HG02642 (cell line): Measurements from ENCODE around the gene SERHL2.
"Not testable (repeated sequence)": the region's sequence is repeated elsewhere in the genome, so short reads cannot be mapped to it uniquely, and the experiment has no call there.

ENCODE experiments used
- ATAC-seq: cut with Tn5 transposase; IDR thresholded peaks from one replicate; pipeline ENCODE4 v1.9.1; 2021; ENCODE audit warnings: mild to moderate bottlenecking; ENCODE audit not compliant: unreplicated experiment, poor library complexity

SERHL2 gene

GRCh38 chr22:42553475-42554361 lies at the start of gene SERHL2:
TSS of gene SERHL2 (plus strand) at chr22:42553956. CDS start at chr22:42554021, 65 bp downstream.
- ATAC-seq, result peak; percentile 59

DNA sequence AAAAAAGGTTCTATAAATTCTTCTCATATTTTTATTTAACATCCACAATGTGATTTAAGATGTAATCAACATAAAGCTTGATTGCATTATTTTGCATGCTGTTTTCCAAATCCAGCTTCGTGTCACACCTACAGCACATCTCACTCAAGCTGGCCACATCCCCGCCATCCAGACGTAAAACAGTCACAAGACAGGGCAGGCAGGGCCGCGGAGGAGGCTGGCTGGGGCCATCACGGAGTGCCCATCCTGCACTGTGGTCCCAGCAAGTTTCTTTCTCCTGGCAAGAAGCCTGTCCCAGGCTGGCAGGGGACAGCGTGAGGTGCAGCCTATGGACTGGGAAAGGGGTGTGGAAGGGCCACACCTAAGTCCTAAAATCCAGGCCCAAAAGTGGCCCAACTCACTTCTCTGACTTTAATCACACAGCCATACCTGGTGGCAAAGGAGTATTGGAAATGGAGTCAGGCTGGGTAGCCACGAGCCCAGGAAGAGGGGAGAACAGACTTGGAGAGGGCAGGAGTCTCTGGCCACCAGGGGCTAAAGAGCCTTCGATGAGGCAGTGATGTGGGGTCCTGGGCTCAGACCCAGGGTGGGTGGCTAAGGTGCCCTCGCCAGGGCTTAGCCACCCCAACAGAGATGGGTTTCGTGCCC lies 45.3 kb upstream of the SERHL2 start:
- not testable (repeated sequence) for ATAC-seq

- ATAC-seq, result not testable (repeated sequence)
These were observed 44.8 kb upstream of the SERHL2 start for GRCh38 chr22:42508975-42509364.

- ATAC-seq, result no peak
These were observed 44.2 kb upstream of the SERHL2 start for GRCh38 chr22:42509548-42509947.

- ATAC-seq, result no peak
These were observed 42.3 kb upstream of the SERHL2 start for GRCh38 chr22:42511401-42511891.

- not testable (repeated sequence) for ATAC-seq
These were observed 41.3 kb upstream of the SERHL2 start for GRCh38 chr22:42512273-42512990.

DNA sequence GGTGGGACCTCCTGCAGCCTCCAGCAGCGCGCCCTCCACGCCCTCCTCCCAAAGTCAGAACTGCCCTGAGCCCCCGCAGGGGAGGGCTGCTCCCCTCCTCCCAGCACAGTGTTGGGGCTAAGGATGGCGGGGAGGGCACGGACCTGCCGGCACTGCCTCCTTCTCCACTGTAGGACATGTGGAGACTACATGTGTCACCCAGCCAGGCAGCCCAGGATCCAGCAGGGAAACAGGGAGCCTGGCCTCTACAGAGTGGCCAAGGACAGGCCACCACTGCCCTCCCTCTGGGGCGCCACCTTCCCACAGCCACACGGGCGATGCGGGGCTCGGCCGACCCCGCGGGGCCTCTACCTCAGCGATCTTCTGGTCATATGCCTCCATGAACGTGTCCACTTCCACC lies 39.4 kb upstream of the SERHL2 start:
- not testable (repeated sequence) for ATAC-seq

DNA sequence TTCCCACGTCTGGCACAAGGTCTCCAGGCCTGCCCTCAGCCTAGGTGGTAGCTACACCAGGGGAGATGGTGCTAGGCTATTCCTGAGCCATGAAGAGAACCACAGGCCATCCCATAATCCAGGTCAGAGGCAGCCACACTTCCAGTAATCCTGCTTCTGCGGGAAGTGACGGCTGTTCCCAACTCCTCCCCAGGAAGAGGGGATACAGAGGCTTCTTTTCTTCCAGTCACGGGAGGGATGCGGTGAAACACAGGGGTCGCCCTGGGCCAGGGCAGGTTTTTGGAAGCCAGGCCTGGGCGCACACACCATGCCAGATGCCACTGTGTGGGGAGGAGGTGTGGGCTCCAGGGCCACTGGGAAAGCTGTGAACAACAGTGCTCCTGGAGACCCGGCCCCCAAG lies 38.5 kb upstream of the SERHL2 start:
- not testable (repeated sequence) for ATAC-seq

DNA sequence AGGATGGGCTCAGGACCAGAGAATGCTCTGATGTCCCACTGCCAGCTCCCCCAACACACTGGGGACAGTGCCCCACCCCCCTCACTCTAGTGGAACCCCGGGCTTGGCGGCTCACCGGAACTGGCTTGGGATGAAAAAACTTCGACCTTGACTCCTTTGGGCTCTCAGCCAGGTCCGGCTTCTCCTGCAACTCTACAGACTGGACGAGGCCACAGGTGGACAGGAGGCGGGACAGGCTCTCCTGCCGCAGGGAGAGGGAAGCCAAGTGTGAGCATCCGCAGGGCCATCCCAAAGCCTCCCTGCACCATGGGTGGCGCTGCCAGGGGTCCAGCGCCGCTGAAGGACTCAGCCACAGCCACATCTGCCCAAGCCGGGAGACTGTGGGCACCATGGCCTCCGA lies 37.9 kb upstream of the SERHL2 start:
- no peak for ATAC-seq

DNA sequence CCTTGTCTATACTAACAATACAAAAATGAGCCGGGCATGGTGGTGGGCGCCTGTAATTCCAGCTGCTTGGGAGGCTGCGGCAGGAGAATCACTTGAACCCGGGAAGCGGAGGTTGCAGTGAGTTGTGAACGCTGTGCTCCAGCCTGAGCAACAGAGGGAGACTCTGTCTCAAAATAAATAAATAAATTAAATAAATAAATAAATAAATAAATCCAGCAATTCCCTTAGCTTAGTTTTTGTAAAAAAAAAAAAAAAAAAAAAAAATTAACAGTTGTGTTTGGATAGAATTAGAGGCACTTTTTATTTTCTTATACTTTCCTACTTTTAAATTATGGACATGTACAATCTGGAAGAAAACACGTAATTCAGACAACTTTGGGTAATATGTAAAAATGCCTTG lies 36.7 kb upstream of the SERHL2 start:
- not testable (repeated sequence) for ATAC-seq

DNA sequence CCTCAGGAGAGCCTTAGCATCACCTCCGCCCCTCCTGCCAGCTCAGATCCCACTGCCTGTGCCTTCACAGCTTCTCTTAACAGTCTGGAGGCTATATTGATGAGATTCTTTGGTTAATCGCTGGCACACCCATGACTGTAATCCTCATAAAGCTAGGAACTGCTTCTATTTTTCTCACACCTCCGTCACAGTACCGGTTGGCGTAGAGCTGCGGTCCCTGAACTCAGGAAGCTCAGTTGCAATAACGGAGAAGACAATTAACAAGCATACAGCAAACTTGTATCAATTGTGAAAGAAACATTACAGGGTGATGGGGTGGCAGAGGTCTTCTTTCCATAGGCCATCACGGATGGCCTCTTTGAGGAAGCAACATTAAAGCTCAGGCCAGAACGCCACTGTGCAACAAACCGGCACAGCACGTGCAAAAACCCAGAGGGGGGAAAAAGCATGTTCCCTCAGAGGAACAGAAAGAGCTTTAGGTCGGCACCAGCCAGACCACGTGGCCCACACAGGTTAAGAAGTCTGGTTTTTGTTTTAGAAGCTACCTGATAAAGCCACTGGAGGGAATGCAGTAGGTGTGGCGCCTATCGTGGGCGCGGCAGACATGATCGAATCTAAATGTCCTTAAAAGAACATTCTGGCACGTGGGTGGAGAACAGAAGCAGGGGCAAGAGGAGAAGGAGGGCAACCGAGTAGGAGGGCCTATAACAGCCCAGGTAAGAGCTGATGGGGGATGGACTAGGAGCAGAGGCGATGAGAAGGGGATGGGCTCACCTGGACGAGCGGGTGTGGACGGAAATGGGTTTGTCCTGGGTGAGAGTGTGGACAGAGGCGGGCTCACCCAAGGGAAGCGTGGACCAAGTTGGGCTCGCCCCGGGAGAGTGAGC lies 34.9 kb upstream of the SERHL2 start:
- ATAC-seq, result peak; percentile 20

DNA sequence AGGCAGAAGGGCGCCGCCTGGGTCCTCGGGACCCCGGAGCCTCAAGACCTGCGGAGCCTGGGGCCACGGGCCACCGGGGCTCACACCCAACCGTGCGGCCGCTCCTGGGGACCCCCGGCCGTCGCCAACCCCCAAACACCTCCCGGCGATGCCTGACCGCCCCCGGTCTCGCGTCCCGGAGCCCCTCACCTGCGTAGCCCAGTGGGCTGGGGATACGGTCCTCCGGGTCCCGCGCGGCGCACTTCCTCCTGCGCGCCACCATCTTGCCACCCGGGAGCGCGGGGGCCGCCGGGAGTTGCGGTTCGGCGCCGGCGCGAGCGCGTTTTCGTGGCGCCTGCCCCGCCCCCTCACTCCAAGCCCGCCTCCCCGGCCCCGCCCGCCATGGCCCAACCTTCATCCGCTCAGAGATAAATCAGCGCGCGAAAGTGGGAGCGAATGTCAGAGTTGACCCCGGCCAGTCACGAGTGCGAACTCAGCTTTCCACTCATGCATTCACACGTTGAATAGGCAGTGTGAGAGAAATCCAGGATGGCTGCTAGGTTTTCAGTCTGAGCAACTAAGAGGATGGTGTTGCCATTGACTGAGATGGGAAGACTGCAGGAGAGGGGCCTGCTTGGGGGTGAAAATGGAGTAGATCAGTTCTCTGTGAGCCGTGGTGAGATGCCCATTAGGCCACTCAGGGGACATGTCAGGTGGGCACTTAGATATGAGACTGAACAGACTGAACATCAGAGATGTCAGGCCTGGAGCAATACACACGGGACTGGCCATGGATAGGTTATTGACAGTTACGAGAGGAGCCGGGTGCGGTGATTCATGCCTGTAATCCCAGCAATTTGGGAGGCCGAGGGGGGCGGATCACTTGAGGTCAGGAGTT lies 34.0 kb upstream of the SERHL2 start, which contains the start of gene RRP7A:
Gene RRP7A (minus strand): TSS at position 272 of the 877 bp plus-strand sequence. CDS start 10 bp downstream, at position 262.
- peak; percentile 85 for ATAC-seq

DNA sequence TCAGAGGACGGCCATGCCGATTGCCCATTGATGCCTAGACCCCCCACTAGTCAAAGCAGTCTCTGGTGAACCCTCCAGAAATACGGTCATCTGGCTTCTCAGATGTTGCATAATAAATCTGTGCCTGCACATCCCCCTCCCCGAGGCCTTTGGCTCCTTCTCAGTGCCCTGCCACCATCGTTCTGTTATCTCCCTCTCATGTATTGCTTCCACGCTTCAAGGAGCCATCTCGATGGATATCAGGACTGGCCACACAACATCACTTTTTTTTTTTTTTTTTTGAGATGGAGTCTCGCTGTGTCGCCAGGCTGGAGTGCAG lies 32.6 kb upstream of the SERHL2 start:
- no peak for ATAC-seq

DNA sequence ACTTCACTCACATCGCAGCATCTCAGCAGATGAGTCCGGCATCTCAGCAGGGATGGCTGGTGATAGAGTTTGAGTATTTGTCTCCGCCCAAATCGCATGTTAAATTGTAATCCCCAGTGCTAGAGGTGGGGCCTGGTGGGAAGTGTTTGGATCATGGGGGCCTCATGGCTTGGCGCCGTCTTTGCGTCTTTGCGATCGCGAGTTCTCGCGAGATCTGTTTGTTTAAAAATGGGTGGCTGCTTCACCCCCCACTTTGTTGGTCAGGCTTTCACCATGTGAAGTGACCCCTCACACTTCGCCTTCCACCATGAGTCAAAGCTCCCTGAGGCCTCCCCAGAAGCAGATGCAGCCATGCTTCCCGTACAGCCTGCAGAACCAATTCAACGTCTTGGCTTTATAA lies 31.2 kb upstream of the SERHL2 start:
- ATAC-seq, result no peak

DNA sequence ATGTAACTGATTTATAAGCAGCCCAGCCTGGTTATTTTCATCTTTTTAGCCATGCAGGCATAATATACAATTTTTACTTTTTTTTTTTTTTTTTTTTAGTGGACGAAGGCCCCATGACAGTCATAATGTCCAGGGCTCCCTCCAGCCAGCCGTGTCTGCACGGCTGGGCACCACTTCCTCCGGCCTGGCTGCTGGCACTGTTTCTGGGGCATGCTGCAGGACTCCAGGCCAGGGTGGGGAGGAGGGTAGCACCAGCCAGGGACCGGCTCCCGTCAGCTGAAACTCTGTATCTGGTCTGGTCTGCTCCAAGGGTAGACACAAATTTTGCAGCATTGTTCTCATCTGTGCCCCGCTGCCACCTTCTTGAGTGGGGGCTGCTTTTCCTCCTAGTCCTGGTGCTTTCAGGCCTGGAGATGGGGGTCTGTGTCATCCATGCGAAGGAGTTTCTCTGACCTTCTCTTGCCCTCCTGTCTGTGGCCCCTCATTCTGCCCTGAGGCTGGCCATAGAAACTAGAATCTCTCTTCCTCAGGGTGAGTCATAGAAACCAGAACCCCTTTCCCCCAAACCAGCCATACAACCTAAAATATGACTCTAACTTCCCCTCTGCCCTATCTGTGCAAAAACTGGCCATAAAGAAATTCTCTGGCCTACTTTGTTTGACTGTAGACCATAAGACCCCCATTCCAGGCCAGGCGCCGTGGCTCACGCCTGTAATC lies 25.0 kb upstream of the SERHL2 start:
- ATAC-seq, result no peak

GRCh38 chr22:42529435-42529834 lies 24.3 kb upstream of the SERHL2 start:
- ATAC-seq, result not testable (repeated sequence)

DNA sequence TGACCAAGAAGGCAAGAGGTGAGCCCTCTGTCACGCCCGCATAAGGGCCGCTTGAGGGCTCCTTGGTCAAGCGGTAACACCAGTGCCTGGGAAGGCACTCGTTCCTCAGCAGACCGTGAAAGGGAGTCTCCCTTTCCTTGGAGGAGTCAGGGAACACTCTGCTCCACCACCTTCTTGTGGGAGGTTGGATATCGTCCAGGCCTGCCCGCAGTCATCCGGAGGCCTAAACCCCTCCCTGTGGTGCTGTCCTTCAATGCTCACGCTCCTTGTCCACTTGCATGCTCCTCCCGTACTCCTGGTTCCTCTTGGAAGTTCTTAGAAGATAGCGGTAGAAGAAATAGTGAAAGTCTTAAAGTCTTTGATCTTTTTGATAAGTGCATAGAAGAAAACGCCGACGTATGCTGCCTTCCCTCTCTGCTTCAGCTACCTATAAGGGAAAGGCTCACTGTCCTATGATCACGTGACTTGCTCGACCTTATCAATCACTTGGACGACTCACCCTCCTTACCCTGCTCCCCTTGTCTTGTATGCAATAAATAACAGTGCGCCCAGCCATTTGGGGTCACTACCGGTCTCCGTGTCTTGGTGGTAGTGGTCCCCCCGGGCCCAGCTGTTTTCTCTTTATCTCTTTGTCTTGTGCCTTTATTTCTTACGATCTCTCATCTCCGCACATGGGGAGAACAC lies 22.2 kb upstream of the SERHL2 start:
- not testable (repeated sequence) for ATAC-seq

DNA sequence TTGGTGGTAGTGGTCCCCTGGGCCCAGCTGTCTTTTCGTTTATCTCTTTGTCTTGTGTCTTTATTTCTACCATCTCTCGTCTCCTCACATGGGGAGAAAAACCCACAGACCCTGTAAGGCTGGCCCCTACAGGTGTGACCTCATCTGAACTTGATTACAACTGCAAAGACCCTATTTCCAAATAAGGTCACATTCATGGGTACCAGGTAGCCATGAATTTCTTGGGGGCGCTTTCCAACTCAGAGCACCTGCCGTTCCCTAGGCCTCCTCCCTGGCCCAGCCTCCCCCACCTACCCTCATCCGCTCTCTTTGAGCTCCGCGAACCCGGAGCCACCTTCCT lies 20.1 kb upstream of the SERHL2 start:
- no peak for ATAC-seq
